ENCODE results near the gene RASL10A.

RASL10A gene

GRCh38 chr22:29337631-29338284 is 22.3 kb upstream of the RASL10A start:
- DNase-seq = no peak

DNA sequence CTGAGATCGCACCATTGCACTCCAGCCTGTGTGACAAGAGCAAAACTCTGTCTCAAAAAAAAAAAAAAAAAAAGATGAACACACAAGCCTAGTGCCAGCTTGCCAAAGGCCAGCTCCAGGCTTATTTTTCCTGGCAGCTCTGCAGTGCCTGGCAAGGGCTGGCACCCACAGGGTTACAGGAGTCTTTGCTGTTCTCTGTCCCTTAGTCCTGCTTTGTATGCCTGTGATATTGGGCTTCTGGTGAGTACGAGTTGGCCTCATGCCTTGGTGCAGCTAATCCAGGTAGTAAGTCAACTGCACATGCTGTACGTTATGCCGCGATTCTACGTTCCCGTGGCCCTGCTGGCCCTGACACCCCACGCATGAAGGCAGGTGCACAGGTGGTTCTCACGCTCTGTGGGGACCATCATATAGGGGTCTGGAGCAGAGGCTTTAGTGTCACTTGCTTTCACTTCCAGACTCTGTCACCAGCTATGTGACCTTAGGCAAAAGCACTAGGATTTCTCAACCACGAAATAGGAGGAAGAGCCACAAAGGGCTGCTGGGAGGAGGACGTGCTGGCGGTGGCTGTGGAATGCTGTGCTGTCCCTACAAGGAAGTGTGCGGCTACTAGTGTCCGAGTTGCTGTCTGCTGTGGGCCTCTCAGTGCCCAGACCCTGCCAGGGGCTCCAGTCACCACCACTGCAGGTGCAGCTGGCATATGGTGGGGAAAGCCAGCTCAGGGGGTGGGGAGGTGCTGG is 21.4 kb upstream of the RASL10A start:
- DNase-seq = no peak

- DNase-seq = no peak
Observed at GRCh38 chr22:29335656-29336055, 20.2 kb upstream of the RASL10A start.

DNA sequence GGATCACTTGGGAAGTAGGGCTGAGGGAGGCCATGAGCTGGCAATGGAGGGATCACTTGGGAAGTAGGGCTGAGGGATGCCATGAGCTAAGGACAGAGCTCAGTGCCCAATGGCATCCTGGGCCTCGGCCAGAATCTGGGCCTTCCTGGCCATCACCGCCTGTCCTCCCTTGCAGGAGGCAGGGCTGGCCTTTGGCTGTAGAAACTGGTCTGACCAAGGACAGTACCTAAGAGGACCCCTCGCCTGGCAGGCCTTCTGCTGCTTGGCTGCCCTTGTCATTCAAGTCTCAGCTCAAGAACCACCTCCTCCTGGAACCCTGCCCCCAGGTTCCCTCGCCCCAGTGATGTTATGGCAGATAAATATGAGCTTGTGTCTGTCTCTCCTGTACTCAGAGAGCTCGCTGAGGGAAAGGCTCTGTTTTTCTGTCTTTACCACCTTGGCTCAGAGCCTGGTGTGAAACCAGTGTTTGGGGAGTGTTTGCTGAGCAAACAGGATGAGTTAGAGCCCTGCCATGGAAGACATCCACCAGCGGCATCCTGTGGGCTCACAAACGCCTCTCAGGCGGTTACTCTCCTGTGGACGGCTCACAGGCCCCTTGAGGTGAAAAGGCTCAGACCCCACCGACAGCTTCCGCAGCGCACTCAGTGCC is 19.3 kb upstream of the RASL10A start:
- no peak for DNase-seq

DNA sequence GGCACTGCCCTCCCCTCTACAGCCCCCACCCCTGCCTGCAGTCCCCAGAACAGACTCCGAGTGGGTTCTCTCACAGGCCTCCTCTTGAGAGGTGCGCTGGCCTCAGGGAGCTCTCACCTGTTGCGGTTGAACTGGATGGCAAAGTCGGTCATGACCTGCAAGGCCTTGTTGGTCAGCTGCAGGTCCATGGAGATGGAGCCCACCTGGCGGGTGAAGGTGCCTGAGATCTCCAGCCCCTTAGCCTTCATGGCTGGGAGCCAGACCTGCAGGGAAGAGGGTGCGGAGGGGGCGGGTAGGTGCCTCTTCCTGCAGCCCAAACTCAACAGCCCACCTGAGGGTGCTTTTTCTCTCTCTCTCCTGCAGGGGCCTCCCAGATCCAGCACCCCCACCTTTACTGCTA is 18.7 kb upstream of the RASL10A start:
- no peak for DNase-seq

- DNase-seq = no peak
Observed at GRCh38 chr22:29332886-29333496, 17.5 kb upstream of the RASL10A start.

DNA sequence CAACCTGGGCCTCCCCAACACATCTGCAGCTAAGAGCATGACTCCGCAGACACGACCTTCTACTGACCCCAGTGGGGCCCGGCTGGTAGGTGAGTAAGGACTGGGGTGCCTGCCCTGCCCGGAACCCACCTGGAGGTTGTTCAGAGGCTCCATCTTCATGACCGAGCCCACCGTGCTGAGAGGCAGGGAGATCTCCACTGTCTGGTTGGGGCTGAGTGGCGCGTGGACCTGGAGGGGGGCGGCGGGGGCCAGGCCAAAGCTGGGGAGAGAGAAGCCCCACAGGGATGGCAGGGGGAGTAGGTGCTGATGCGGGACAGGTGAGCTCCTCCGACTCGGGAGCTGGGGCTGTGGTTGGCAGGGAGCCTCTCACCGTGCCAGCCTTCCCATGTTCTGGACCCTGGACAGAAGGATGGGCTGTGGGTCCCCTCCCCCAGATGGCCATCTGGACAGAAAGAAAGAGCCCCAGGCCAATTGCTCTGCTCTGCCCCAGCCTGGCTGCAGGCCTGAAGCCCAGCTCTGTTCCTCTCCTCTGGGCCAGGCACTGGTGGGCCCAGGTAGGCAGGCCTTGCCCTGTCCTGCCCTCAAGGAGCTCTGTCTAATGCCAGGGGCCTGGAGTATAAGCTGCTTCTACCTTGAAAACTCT is 16.3 kb upstream of the RASL10A start:
- DNase-seq = no peak

- no peak for DNase-seq
Observed at GRCh38 chr22:29331213-29331612, 15.7 kb upstream of the RASL10A start.

DNA sequence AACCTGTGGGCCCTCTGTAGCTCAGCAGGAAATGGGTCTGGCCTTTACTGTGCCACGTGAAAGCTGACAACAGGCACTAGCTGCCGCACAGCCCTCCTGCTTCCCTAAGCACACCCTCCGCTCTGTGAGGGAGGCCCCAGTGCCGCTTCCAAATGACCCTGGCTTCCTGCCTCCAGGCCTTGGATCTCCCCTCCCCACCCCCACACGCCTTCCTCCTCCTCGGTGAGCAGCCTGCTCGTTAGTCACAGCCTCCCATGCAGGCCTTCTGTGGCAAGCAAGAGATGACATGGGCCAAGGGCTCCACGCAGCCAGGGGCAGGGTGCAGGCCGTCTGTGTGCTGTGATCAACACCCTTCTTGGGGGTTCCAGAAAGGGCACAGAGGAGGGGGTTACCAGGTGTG is 15.3 kb upstream of the RASL10A start:
- DNase-seq = no peak

GRCh38 chr22:29330291-29330690 is 14.8 kb upstream of the RASL10A start:
- no peak for DNase-seq

- no peak for DNase-seq
Observed at GRCh38 chr22:29329581-29329980, 14.1 kb upstream of the RASL10A start.

DNA sequence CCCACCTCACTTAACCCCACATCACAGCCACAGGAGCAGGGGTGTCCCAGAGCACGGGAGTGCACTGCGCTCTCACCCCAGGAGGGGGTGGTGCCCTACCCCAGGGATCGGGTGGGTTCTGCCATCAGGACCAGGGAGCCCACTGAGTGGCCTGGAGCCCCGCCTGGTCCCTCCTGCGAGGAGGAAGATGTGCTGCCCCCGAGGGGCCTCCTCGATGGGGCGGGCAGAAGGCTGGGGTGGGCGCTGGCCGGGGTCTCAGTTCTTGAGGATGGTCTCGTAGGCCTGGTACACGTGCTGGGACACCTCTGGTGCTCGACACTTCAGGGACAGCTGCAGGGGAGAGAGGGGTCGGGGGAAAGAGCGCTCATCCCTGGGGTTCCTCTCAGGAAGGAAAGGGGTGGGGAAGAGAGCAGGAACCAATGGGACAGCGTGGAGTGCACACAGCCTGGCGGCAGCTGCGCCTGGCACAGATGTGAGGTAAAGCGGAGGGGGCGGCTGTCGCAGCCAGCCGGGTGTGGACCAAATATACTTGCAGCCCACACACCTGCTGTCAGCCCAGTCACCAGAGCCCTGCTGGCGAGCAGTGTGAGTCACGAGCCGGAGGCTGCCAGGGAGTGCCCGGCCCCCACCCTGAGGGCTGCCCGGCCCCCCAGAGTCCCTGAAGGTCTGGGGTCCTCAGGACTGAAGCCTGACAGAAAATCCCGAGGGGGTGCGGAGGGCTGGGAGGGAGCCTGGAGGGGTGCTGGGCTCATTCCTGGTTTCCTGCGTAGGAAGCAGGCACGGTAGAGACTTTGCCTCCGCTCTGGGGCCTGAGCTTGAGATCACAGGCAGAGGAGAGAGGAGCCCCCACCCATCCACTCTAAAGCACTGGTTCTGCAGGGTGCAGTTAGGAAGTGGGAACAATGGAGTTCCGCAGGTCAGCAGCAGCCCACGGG is 13.3 kb upstream of the RASL10A start:
- no peak for DNase-seq

DNA sequence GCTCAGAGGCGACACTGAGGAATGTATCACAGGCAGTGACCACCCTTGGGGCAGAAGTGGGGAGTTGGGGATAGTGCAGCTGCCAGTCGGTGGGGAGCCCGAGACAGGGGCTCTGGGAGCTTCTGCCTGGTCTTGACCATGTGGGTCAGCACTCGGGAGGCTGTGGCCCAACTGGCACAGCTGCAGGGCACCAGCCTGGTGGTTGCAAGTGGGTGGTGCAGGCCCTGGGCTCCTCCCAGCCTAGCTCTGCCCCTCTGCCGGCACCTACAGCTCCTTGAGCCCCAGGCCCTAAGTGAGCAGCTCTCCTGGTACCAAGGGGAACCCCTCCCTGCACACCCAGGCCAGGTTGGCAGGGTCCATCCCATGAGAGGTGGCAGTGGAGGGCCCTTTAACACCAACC is 12.6 kb upstream of the RASL10A start:
- DNase-seq = no peak

DNA sequence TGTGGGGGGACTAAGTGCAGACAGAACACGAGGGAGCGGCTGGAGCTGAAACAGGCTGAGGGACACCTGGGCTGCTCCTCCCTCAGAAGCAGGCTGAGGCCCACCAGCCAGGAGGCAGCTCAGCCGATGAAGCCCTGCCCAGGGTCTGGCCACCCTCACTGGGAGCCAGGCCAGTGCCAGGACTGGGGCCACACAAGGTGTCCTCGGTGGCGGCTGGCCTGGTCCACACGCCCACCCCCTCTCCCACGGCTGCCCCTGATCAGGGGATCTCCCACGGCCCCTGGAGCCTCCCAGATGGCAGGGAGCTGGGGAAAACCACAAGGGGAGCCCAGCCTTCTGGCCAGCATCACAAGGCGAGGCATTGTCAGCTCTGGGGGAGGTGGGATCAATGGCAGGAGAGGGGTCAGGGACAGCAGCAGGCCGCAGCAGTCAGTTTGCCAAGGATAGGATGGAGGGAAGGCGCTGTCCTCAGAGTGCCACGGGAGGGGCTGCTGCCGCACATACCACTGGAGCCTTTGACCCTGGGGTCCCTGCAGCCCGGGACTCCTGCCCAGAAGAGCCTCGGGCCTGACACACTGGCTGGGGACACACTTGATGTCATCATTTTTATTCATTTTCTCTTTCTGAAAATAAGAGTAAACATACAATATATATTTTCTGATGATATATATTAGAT is 11.7 kb upstream of the RASL10A start:
- DNase-seq = no peak

GRCh38 chr22:29326481-29326880 is 11.0 kb upstream of the RASL10A start:
- no peak for DNase-seq

DNA sequence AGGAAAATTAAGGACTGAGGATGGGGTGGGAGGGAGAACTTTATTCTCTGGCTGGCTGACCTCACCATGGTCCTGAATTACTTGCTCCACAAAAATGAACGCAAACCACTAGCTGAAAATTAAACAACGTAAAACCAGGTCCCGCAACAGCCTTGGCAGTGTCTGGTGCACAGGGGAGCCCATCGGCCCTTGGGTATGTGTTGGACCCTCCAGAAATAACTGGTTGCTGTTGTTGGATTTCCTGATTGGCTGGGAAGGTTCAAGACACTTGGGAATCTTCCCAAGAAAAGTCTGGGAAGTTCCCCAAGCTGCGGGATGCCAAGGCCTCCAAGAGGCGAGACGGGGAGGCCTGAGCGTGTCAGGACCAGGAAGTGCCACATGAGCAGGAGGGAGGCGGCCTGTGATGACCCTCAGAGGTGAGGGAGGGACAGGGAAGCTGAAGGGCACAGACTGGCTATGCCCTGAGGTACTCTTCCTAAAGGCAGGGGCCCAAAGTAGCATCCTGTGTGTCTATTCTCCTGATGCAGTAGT is 10.4 kb upstream of the RASL10A start:
- DNase-seq = no peak

GRCh38 chr22:29325356-29325755 is 9.9 kb upstream of the RASL10A start:
- no peak for DNase-seq

DNA sequence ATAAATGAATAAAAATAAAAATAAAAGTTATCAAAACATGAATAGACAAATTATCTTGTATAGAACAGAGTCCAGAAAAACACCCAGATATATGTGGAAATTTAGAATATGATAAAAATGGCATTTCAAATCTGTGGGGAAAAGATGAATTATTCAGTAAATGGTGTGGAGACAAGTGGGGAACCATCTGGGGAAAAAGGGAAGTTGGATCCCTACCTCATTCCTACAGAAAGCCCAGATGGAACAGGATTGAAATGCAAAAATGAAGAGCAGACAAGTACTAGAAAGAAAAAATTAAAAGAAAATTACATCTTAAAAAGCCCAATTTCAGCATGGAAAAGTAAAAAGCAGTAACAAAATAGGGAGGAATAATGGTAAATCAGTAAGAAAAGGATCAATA is 8.1 kb upstream of the RASL10A start:
- DNase-seq = no peak

DNA sequence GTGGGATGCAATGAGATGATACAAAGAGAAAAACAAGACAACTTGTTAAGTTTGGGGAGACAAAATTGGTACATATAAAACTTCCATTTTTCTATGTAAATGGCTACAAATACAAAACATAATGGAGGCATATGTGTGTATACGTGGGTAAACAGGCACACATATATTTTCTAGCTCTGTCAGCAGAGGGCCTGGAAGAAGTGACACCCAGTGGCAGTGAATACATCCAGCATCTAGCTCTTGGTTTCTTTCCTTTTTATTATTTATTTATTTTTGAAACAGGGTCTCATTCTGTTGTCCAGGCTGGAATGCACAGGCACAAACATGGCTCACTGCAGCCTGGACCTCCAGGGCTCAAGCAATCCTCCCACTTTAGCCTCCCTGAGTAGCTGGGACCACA is 5.0 kb upstream of the RASL10A start:
- peak; percentile 23 for DNase-seq

DNA sequence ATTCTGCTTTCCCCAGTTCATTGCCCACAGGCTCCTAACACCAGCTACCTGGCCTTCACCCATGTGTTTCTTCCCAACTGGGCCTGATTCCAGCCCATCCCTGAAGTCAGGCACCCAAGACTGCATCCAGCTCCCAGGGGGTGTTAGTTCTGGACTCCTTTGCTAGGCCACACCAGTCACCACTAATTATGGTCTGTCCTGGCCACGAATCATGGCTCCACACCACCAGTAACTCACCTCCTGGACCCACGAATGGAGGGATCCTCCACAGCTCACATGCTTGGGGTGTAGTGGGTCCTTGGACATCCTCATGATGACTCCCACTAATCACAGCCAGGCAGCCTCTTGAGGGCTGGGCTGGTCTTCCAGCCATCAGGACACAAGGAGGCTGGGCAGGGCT is 3.6 kb upstream of the RASL10A start:
- no peak for DNase-seq

DNA sequence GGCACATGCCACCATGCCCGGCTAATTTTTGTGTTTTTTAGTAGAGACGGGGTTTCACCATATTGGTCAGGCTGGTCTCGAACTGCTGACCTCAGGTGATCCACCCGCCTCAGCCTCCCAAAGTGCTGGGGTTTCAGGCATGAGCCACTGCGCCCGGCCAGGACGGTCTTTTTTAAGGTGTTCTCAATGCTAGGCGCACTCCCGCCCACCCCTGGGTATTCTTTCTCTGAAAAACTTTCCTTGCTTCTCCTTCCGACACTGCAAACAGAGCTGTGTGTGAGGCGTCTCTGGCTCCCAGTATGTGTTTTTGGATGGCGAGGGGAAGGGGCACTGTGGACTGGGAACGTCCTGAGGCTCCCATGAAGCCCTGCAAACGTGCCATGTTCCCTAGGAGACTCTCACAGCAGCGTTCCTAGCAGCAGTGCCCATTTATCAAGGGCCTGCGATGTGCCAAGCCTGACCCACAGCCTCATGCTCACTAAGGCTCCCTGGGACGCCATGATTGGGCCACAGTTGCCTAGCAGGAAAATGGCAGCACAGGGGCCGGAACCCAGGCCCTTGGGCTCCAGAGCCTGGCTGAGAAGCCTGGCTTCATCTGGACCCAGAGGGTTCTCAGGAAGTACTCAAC is 2.4 kb upstream of the RASL10A start:
- no peak for DNase-seq

All from HCEC 1CT (cell line).